A549 (cell line): ENCODE data around the gene LAP3. TPM values are rescaled to one million over a fixed set of nuclear protein-coding genes. Genes with fewer than 3 reads are reported as not detected.

ENCODE experiments used
- ATAC-seq, 2 experiments: fragments of 200-7000 bp in 1 of 2; fragments of >200 bp in 1 of 2; cut with Nextera tagmentation in 1 of 2; cut with Tn5 transposase in 1 of 2; 3 replicates each; pipeline versions ENCODE4 v1.8.0 to v1.9.1; 2018 to 2020; ENCODE audit warnings: mild to moderate bottlenecking in 1 of 2, moderate library complexity in 1 of 2
- CTCF ChIA-PET: fragments of 300-600 bp; sonication (Branson Sonifier 250); formaldehyde crosslinking; extraction: SDS; loops from one replicate; lab custom pipeline; 2021; ENCODE audit warnings: antibody characterized with exemption, inconsistent platforms; lab: Yijun Ruan, JAX
- POLR2A ChIA-PET: fragments of 350-600 bp; formaldehyde crosslinking; extraction: SDS; loops from one replicate; lab custom pipeline; 2021; ENCODE audit warnings: antibody characterized with exemption, inconsistent platforms; lab: Yijun Ruan, JAX
- DNase-seq, 2 experiments: peaks; one replicate each; pipeline versions ENCODE4 v3.0.0 to v3.0.0-alpha.2; 2011 to 2016; ENCODE audit warnings: low read depth in 1 of 2, low spot score in 1 of 2
- FAIRE-seq: peaks from 2 replicates; lab custom pipeline; 2011; peaks lifted over from hg19 to GRCh38; lab: Jason Lieb, UNC
- H3K27ac ChIP-seq, 2 experiments: fragments of >200 bp; sonication (Bioruptor Twin); formaldehyde crosslinking; 3 replicates each; pipeline ENCODE4 v1.5.1; 2016 to 2017
- H3K4me1 ChIP-seq: fragments of >200 bp; sonication (Bioruptor Twin); formaldehyde crosslinking; 3 replicates; pipeline ENCODE4 v1.6.1; 2016
- H3K4me2 ChIP-seq: fragments of >200 bp; sonication (Bioruptor Twin); formaldehyde crosslinking; 3 replicates; pipeline ENCODE4 v1.6.1; 2016
- H3K4me3 ChIP-seq: fragments of >200 bp; sonication (Bioruptor Twin); formaldehyde crosslinking; 3 replicates; pipeline ENCODE4 v1.5.1; 2016
- H3K9me3 ChIP-seq: fragments of >200 bp; sonication (Bioruptor Twin); formaldehyde crosslinking; 3 replicates; pipeline ENCODE4 v1.6.1; 2016
- BHLHE40 ChIP-seq: IDR thresholded peaks from 2 replicates; pipeline ENCODE4 v1.6.1; 2012; ENCODE audit warnings: low read depth, low read length, inconsistent platforms
- CHD2 ChIP-seq: fragments of 150-350 bp; IDR thresholded peaks from 2 replicates; pipeline ENCODE4 v1.6.1; 2014; ENCODE audit warnings: low read length; ENCODE audit not compliant: partially characterized antibody
- CHD4 ChIP-seq: fragments of 200-600 bp; sonication (generic); IDR thresholded peaks from 2 replicates; pipeline ENCODE4 v1.6.1; 2016; ENCODE audit warnings: antibody characterized with exemption, mild to moderate bottlenecking, borderline replicate concordance
- FOXS1 ChIP-seq: fragments of 250-450 bp; sonication (Bioruptor Pico); IDR thresholded peaks from 2 replicates; pipeline ENCODE4 v1.5.0; 2020; ENCODE audit warnings: mild to moderate bottlenecking, moderate library complexity
- HOXB5 ChIP-seq: fragments of 250-450 bp; sonication (Bioruptor Pico); IDR thresholded peaks from 2 replicates; pipeline ENCODE4 v1.5.0; 2020; ENCODE audit warnings: mild to moderate bottlenecking, moderate library complexity
- JUNB ChIP-seq: fragments of >200 bp; sonication (Bioruptor Twin); formaldehyde crosslinking; IDR thresholded peaks from 2 replicates; pipeline ENCODE4 v1.6.1; 2016
- KDM5A ChIP-seq: fragments of 200-600 bp; sonication (generic); IDR thresholded peaks from 2 replicates; pipeline ENCODE4 v1.6.1; 2016; ENCODE audit warnings: antibody characterized with exemption, mild to moderate bottlenecking
- MYC ChIP-seq: IDR thresholded peaks from 2 replicates; pipeline ENCODE4 v1.6.1; 2012; ENCODE audit warnings: mild to moderate bottlenecking, inconsistent platforms, low read length, improper control_type of control experiment, borderline replicate concordance
- NPAS2 ChIP-seq: fragments of 250-450 bp; sonication (Bioruptor Pico); IDR thresholded peaks from 2 replicates; pipeline ENCODE4 v1.8.0; 2022; ENCODE audit warnings: mild to moderate bottlenecking, moderate library complexity, borderline replicate concordance
- PHF8 ChIP-seq: fragments of 200-600 bp; sonication (generic); IDR thresholded peaks from 2 replicates; pipeline ENCODE4 v1.6.1; 2016; ENCODE audit warnings: low read depth, mild to moderate bottlenecking, antibody characterized with exemption, moderate library complexity, borderline replicate concordance
- POLR2A ChIP-seq: IDR thresholded peaks from 2 replicates; pipeline ENCODE4 v1.6.1; 2012; ENCODE audit warnings: mild to moderate bottlenecking, low read length
- RAD21 ChIP-seq, 2 experiments: fragments of >200 bp in 1 of 2; sonication (Bioruptor Twin) in 1 of 2; formaldehyde crosslinking in 1 of 2; IDR thresholded peaks in 1 of 2; conservative IDR thresholded peaks in 1 of 2; 2 replicates in 1 of 2; 3 replicates in 1 of 2; pipeline ENCODE4 v1.6.1; 2012 to 2018; ENCODE audit warnings: inconsistent platforms in 1 of 2
- RCOR1 ChIP-seq: fragments of 150-350 bp; IDR thresholded peaks from 2 replicates; pipeline ENCODE4 v1.6.1; 2014; ENCODE audit warnings: antibody characterized with exemption, low read length, low read depth
- RFX5 ChIP-seq: fragments of 450-650 bp; IDR thresholded peaks from 2 replicates; pipeline ENCODE4 v1.7.1; 2014; ENCODE audit warnings: antibody characterized with exemption, mild to moderate bottlenecking, moderate library complexity
- SMC3 ChIP-seq: fragments of >200 bp; sonication (Bioruptor Twin); formaldehyde crosslinking; IDR thresholded peaks from 3 replicates; pipeline ENCODE4 v1.6.1; 2018; ENCODE audit warnings: inconsistent platforms
- TP53 ChIP-seq: fragments of 250-450 bp; sonication (Bioruptor Pico); IDR thresholded peaks from 2 replicates; pipeline ENCODE4 v1.5.0; 2021; ENCODE audit warnings: mild to moderate bottlenecking, moderate library complexity
- WGBS: methylation state at CpG from one replicate; pipeline ENCODE4 v1.1.6; 2017; ENCODE audit errors: missing lambda C conversion rate; 5-methylcytosine and 5-hydroxymethylcytosine counted together
- polyA plus RNA-seq, 4 experiments: library from polyadenylated mRNA; depleted of rRNA in 3 of 4; stranded (reverse); fragments of >200 nt; fragmentation: RNase III in 1 of 4; extraction: RNeasy Plus Mini Kit Qiagen cat#74134 plus additional on column Dnase treatment in 1 of 4; gene quantifications; 2 replicates in 3 of 4; 3 replicates in 1 of 4; pipeline ENCODE4 v1.2.3, GENCODE V29; 2011 to 2017
- TF ChIP-seq, protein P1 (sequence below): fragments of >200 bp; sonication (Bioruptor Twin); formaldehyde crosslinking; IDR thresholded peaks from 3 replicates; pipeline ENCODE4 v1.5.1; 2016
- TF ChIP-seq, protein P2 (sequence below): fragments of >200 bp; sonication (Bioruptor Twin); formaldehyde crosslinking; IDR thresholded peaks from 2 replicates; pipeline ENCODE4 v1.6.1; 2016
- TF ChIP-seq, protein P3 (sequence below): fragments of 150-350 bp; IDR thresholded peaks from 2 replicates; pipeline ENCODE4 v1.6.1; 2014; ENCODE audit warnings: low read depth, mild to moderate bottlenecking, low read length
- TF ChIP-seq, protein P4 (sequence below): fragments of 200-600 bp; sonication (generic); IDR thresholded peaks from 2 replicates; pipeline ENCODE4 v1.6.1; 2016; ENCODE audit warnings: antibody characterized with exemption, mild to moderate bottlenecking, moderate library complexity
- TF ChIP-seq, protein P5 (sequence below): fragments of 250-450 bp; sonication (Bioruptor Pico); IDR thresholded peaks from 2 replicates; pipeline ENCODE4 v1.5.0; 2021; ENCODE audit warnings: mild to moderate bottlenecking, moderate library complexity, borderline replicate concordance
- TF ChIP-seq, protein P6 (sequence below): IDR thresholded peaks from 2 replicates; pipeline ENCODE4 v1.6.1; 2012

LAP3 gene
- polyA plus RNA-seq, 2 of the 4 experiments (the other 2 are of a cell fraction): 38.6 to 46.2 TPM

DNA sequence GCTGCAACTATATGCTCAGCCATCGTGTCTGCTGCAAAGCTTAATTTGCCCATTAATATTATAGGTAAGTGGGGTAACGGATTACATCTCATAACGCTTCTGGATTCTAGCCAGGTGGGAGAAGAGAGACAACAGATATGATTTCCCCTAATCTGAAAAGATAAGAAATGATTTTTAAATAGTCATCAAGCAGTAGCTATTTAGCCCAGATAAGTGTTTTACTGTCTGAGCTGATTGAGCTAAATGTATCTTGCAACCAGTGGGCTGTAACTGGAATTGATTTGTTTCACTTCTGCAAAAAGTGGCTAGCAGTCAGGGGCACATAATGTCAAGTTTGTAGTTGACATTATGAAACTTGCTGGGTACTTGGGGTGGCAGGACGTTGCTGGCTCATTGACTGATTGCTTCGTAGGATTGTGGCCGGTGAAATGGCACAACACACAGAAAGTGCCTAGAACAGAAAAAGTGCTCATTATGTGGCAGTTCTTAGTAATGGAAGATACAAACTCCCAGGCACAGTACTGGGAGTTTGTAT, 18.5 kb downstream of the LAP3 start (continued):
- no peak for TF ChIP-seq TP53

DNA sequence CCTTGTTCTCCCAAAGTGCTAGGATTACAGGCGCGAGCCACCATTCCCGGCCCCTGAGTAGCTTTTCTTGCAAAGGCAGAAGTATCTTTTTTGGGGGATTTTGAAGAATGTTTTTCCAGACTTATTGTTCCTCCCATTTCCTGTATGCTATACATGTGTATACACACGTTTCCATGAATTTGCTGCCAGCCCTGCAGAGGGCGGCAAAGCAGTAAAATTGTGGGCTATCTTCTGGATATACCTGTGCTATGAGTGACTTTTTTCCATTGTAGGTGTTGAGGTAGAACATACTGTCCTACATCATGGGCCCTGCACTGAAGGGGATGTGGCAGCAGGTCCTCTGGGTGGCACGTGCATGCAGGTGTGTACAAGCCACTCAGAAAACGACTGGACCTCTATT, 20.5 kb downstream of the LAP3 start:
- H3K4me1 ChIP-seq: no peaks in the 10 kb centered on the region
- H3K9me3 ChIP-seq: no peaks in the 10 kb centered on the region
- WGBS: 46% methylated on average over 7 of the region's 7 CpGs
- CTCF ChIA-PET: interaction anchor here (0.6 to 1.9 kb wide), 11 partner anchors 8 to 219 kb away, joined by 3 to 6 read pairs (median 3); no protein-coding TSS in a partner anchor
- H3K27ac ChIP-seq: no peak overlapping the region
- FAIRE-seq (no peak), DNase-seq (peak in 1 of 2 experiments; percentile 34), ATAC-seq (peak; percentile 86 to 90)
- no peak overlapping the region for H3K4me3 ChIP-seq
- no peak overlapping the region for H3K4me2 ChIP-seq
- no peak for TF ChIP-seq NPAS2 (CRISPR knock-in tag)
- TF ChIP-seq, protein P1, sequence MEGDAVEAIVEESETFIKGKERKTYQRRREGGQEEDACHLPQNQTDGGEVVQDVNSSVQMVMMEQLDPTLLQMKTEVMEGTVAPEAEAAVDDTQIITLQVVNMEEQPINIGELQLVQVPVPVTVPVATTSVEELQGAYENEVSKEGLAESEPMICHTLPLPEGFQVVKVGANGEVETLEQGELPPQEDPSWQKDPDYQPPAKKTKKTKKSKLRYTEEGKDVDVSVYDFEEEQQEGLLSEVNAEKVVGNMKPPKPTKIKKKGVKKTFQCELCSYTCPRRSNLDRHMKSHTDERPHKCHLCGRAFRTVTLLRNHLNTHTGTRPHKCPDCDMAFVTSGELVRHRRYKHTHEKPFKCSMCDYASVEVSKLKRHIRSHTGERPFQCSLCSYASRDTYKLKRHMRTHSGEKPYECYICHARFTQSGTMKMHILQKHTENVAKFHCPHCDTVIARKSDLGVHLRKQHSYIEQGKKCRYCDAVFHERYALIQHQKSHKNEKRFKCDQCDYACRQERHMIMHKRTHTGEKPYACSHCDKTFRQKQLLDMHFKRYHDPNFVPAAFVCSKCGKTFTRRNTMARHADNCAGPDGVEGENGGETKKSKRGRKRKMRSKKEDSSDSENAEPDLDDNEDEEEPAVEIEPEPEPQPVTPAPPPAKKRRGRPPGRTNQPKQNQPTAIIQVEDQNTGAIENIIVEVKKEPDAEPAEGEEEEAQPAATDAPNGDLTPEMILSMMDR: peak; percentile 35
- TF ChIP-seq, protein P2, sequence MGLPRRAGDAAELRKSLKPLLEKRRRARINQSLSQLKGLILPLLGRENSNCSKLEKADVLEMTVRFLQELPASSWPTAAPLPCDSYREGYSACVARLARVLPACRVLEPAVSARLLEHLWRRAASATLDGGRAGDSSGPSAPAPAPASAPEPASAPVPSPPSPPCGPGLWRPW: no peak
- peak; percentile 29; the same call in 1 of the 3 replicates for TF ChIP-seq SMC3
- TF ChIP-seq RCOR1: no peak
- TF ChIP-seq, protein P3, sequence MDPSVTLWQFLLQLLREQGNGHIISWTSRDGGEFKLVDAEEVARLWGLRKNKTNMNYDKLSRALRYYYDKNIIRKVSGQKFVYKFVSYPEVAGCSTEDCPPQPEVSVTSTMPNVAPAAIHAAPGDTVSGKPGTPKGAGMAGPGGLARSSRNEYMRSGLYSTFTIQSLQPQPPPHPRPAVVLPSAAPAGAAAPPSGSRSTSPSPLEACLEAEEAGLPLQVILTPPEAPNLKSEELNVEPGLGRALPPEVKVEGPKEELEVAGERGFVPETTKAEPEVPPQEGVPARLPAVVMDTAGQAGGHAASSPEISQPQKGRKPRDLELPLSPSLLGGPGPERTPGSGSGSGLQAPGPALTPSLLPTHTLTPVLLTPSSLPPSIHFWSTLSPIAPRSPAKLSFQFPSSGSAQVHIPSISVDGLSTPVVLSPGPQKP: no peak
- no peak for TF ChIP-seq MYC
- TF ChIP-seq TP53: no peak
- TF ChIP-seq KDM5A: no peak
- no peak for TF ChIP-seq POLR2A
- TF ChIP-seq BHLHE40: no peak
- TF ChIP-seq, protein P4, sequence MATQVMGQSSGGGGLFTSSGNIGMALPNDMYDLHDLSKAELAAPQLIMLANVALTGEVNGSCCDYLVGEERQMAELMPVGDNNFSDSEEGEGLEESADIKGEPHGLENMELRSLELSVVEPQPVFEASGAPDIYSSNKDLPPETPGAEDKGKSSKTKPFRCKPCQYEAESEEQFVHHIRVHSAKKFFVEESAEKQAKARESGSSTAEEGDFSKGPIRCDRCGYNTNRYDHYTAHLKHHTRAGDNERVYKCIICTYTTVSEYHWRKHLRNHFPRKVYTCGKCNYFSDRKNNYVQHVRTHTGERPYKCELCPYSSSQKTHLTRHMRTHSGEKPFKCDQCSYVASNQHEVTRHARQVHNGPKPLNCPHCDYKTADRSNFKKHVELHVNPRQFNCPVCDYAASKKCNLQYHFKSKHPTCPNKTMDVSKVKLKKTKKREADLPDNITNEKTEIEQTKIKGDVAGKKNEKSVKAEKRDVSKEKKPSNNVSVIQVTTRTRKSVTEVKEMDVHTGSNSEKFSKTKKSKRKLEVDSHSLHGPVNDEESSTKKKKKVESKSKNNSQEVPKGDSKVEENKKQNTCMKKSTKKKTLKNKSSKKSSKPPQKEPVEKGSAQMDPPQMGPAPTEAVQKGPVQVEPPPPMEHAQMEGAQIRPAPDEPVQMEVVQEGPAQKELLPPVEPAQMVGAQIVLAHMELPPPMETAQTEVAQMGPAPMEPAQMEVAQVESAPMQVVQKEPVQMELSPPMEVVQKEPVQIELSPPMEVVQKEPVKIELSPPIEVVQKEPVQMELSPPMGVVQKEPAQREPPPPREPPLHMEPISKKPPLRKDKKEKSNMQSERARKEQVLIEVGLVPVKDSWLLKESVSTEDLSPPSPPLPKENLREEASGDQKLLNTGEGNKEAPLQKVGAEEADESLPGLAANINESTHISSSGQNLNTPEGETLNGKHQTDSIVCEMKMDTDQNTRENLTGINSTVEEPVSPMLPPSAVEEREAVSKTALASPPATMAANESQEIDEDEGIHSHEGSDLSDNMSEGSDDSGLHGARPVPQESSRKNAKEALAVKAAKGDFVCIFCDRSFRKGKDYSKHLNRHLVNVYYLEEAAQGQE: no peak
- TF ChIP-seq FOXS1: no peak
- TF ChIP-seq HOXB5 (CRISPR knock-in tag): no peak
- TF ChIP-seq, protein P5, sequence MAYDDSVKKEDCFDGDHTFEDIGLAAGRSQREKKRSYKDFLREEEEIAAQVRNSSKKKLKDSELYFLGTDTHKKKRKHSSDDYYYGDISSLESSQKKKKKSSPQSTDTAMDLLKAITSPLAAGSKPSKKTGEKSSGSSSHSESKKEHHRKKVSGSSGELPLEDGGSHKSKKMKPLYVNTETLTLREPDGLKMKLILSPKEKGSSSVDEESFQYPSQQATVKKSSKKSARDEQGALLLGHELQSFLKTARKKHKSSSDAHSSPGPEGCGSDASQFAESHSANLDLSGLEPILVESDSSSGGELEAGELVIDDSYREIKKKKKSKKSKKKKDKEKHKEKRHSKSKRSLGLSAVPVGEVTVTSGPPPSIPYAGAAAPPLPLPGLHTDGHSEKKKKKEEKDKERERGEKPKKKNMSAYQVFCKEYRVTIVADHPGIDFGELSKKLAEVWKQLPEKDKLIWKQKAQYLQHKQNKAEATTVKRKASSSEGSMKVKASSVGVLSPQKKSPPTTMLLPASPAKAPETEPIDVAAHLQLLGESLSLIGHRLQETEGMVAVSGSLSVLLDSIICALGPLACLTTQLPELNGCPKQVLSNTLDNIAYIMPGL (CRISPR knock-in tag): no peak
- TF ChIP-seq RFX5: no peak
- TF ChIP-seq, protein P6, sequence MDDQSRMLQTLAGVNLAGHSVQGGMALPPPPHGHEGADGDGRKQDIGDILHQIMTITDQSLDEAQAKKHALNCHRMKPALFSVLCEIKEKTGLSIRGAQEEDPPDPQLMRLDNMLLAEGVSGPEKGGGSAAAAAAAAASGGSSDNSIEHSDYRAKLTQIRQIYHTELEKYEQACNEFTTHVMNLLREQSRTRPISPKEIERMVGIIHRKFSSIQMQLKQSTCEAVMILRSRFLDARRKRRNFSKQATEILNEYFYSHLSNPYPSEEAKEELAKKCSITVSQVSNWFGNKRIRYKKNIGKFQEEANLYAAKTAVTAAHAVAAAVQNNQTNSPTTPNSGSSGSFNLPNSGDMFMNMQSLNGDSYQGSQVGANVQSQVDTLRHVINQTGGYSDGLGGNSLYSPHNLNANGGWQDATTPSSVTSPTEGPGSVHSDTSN: no peak
- no peak for TF ChIP-seq CHD2
- TF ChIP-seq PHF8: no peak
- TF ChIP-seq JUNB: no peak
- TF ChIP-seq RAD21 (conservative IDR thresholded peaks at IDR 0.05 in 1 of 2, IDR thresholded peaks at IDR 0.05 in 1 of 2): peak; percentile 42 to 43; a peak in 4 of 5 replicates
- no peak for TF ChIP-seq CHD4
- POLR2A ChIA-PET: no interaction called here
